A673 (cell line): ENCODE results near the gene TGFA. TPM values are rescaled to one million over a fixed set of nuclear protein-coding genes. Genes with fewer than 3 reads are reported as not detected.

Source experiments
- BruUV-seq: library from RNA; stranded (reverse); fragments of 400-500 nt; replicated peaks from 2 replicates; lab custom pipeline; 2021; lab: Mats Ljungman, UMichigan
- CTCF ChIA-PET: fragments of 300-600 bp; sonication (Branson Sonifier 250); formaldehyde crosslinking; loops from one replicate; lab custom pipeline; 2022; ENCODE audit warnings: antibody characterized with exemption; lab: Charles Lee
- POLR2A ChIA-PET: fragments of 300-600 bp; sonication (Branson Sonifier 250); formaldehyde crosslinking; loops from one replicate; lab custom pipeline; 2022; ENCODE audit warnings: antibody characterized with exemption; ENCODE audit not compliant: low non-redundant PET; lab: Charles Lee
- DNase-seq: peaks from one replicate; pipeline ENCODE4 v3.0.0-alpha.2; 2015; ENCODE audit warnings: low spot score
- H3K27ac ChIP-seq: fragments of 200-600 bp; sonication (generic); 2 replicates; pipeline ENCODE4 v1.5.1; 2016; ENCODE audit warnings: mixed run types, low read depth, mild to moderate bottlenecking, mixed read lengths, antibody characterized with exemption, low read length; ENCODE audit not compliant: poor library complexity, severe bottlenecking
- H3K27me3 ChIP-seq: fragments of 200-600 bp; sonication (generic); replicated peaks from 2 replicates; pipeline ENCODE4 v1.6.1; 2017; ENCODE audit warnings: mixed run types, low read depth, mild to moderate bottlenecking, mixed read lengths, antibody characterized with exemption, low read length; ENCODE audit not compliant: insufficient read depth, poor library complexity
- H3K36me3 ChIP-seq: fragments of 200-600 bp; sonication (generic); 2 replicates; pipeline ENCODE4 v1.6.1; 2016; ENCODE audit warnings: mixed run types, mild to moderate bottlenecking, mixed read lengths, antibody characterized with exemption, low read length; ENCODE audit not compliant: insufficient read depth, poor library complexity, severe bottlenecking
- H3K4me1 ChIP-seq: fragments of 200-600 bp; sonication (generic); 2 replicates; pipeline ENCODE4 v1.6.1; 2017; ENCODE audit warnings: mixed run types, mild to moderate bottlenecking, mixed read lengths, antibody characterized with exemption, low read length; ENCODE audit not compliant: insufficient read depth, poor library complexity, severe bottlenecking
- H3K4me3 ChIP-seq: fragments of 200-600 bp; sonication (generic); 2 replicates; pipeline ENCODE4 v1.5.1; 2016; ENCODE audit warnings: low read depth, mixed run types, mild to moderate bottlenecking, mixed read lengths, low read length; ENCODE audit not compliant: poor library complexity, severe bottlenecking
- H3K9me3 ChIP-seq: fragments of 200-600 bp; sonication (generic); 2 replicates; pipeline ENCODE4 v1.6.1; 2016; ENCODE audit warnings: mixed run types, low read depth, mild to moderate bottlenecking, mixed read lengths, antibody characterized with exemption, low read length; ENCODE audit not compliant: poor library complexity, severe bottlenecking
- EZH2 ChIP-seq: fragments of 200-600 bp; sonication (generic); IDR thresholded peaks from 2 replicates; pipeline ENCODE4 v1.6.1; 2017; ENCODE audit warnings: borderline replicate concordance, low read depth, mild to moderate bottlenecking, mixed read lengths, antibody characterized with exemption, low read length; ENCODE audit not compliant: poor library complexity, severe bottlenecking
- intact Hi-C: fragments of 100-400 bp; cut with micrococcal nuclease; formaldehyde crosslinking; loops from one replicate; pipeline ENCODE4 v1.10.0; 2022; ENCODE audit not compliant: unreplicated experiment
- total RNA-seq: library from RNA; stranded (reverse); gene quantifications from 2 replicates; pipeline ENCODE4 v1.2.3, GENCODE V29; 2021
- TF ChIP-seq, protein P1 (sequence below): fragments of 300-800, 200-600 bp; sonication (generic); conservative IDR thresholded peaks from 2 replicates; pipeline ENCODE4 v1.5.1; 2017; ENCODE audit warnings: low read depth, mild to moderate bottlenecking, antibody characterized with exemption, low read length, moderate library complexity, mixed read lengths

The TGFA gene
- total RNA-seq, 1 experiment from 2014 or later = 0.13 TPM

DNA sequence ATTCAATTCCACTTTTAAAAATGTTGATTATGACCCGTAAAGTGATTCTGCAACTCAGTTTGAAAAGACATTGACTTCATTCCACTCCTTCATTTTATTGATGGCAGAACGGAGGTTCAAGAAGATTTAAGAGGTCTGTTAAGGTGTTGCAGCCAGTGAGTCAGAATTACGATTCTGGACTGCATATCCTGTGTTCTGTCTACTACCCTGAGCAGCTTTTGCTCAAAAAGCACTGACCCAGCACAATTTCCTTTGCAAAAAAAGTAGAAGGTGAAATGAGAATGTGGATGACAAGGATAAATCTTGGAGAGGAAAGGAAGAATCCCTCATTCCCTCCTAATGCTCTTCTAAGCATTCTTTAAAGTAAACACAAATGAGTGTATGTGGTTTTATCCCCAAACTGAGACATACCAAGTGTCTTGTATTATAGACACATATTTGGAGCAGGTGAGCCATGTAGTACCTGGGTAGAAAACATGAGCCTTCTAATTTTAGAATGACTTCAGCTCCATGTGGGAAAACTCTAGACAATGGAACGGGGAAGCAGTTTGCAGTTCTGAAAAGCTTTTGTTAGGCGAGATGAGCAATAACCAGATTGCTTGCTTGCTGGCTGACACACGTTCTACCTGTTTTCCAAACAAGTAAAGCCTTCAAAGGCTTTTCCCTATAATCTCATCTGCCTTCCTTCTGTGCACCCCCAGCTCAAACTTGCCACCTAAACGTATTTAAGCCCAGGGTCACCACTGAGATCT lies 44.7 kb downstream of the TGFA start:
- no TSS peak for BruUV-seq
- no peak overlapping the region for H3K27ac ChIP-seq
- H3K9me3 ChIP-seq = no peaks in the 10 kb centered on the region
- peaks cover 1% of the 10 kb centered on the region for H3K4me1 ChIP-seq
- TF ChIP-seq EZH2 = no peak
- TF ChIP-seq, protein P1, sequence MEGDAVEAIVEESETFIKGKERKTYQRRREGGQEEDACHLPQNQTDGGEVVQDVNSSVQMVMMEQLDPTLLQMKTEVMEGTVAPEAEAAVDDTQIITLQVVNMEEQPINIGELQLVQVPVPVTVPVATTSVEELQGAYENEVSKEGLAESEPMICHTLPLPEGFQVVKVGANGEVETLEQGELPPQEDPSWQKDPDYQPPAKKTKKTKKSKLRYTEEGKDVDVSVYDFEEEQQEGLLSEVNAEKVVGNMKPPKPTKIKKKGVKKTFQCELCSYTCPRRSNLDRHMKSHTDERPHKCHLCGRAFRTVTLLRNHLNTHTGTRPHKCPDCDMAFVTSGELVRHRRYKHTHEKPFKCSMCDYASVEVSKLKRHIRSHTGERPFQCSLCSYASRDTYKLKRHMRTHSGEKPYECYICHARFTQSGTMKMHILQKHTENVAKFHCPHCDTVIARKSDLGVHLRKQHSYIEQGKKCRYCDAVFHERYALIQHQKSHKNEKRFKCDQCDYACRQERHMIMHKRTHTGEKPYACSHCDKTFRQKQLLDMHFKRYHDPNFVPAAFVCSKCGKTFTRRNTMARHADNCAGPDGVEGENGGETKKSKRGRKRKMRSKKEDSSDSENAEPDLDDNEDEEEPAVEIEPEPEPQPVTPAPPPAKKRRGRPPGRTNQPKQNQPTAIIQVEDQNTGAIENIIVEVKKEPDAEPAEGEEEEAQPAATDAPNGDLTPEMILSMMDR = no peak
- no peaks in the 10 kb centered on the region for H3K27me3 ChIP-seq
- ChIA-PET POLR2A (no interaction called here), CTCF (no interaction called here)
- H3K36me3 ChIP-seq = no peaks in the 10 kb centered on the region
- no peak overlapping the region for H3K4me3 ChIP-seq
- DNase-seq = no peak
- intact Hi-C loops = no loop called here

DNA sequence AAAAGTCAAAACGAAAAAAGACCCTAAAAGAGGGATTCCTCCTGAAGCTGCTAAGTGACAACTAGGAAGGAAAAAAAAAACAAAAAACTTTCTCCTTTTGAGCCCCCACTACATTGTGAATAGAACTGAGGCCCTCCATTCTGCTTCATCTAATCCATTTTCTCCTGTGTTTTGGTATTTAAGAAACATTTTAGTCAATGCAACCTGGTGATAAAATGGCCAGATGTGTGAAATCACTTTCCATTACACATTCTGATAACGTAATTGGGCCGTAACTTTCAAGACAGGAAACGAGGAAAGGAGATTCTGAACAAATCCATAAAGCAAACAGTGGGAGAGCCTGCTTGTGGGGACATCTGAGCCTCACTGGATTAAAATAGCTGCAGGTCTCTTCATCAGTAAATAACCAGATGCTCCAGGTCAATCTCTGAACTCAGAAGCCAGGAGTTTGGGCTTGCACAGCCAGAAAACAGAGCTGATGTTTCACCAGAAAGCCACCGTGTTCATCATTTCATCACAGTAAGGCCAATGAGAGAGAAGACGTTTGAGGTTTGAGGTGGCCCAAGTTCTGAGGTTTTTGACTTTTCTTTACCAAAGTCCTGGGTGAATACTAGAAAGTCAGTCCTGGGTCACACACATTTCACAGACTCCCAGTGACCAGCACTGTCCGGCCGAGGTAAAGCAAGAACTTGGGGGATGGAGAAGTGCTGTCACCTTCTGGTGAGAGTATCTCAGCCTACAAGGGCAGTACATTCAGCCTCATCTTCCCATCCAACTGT lies 47.8 kb downstream of the TGFA start:
- POLR2A ChIA-PET = no interaction called here
- no peaks in the 10 kb centered on the region for H3K4me1 ChIP-seq
- H3K36me3 ChIP-seq = no peaks in the 10 kb centered on the region
- no peak for DNase-seq
- H3K4me3 ChIP-seq = no peak overlapping the region
- BruUV-seq = no TSS peak
- no peak for TF ChIP-seq EZH2
- TF ChIP-seq, protein P1 = no peak
- H3K27ac ChIP-seq = no peak overlapping the region
- intact Hi-C loops = no loop called here
- no peaks in the 10 kb centered on the region for H3K9me3 ChIP-seq
- CTCF ChIA-PET = no interaction called here
- H3K27me3 ChIP-seq = peaks cover 14% of the 10 kb centered on the region

DNA sequence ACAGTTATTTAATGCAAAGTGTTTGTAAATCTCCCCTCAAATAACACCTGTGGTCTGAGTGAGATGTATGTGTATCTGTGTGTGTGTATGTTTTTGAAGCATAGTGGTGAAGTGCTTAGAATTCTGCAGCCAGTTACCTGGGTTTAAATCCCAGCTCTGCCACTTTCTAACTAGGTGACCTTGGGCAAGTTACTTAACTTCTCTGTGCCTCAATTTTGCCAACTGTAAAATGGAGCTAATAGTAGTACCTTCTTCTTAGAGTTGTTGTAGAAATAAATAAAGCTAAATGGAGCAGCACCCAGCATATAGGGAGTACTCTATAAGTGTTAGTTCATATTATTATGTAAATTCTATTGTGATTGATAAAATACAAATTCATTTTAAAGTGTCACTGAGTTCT lies 48.9 kb downstream of the TGFA start:
- Histone ChIP-seq H3K27ac (no peak overlapping the region), H3K27me3 (peaks cover 19% of the 10 kb centered on the region), H3K36me3 (no peaks in the 10 kb centered on the region), H3K9me3 (no peaks in the 10 kb centered on the region), H3K4me1 (no peaks in the 10 kb centered on the region), H3K4me3 (no peak overlapping the region)
- intact Hi-C loops = no loop called here
- POLR2A ChIA-PET = no interaction called here
- CTCF ChIA-PET = no interaction called here
- no peak for DNase-seq
- TF ChIP-seq, protein P1 = no peak
- no peak for TF ChIP-seq EZH2
- no TSS peak for BruUV-seq
